GM23338 (cell line): ENCODE measurements around the gene FILIP1. TPM values are rescaled to one million over a fixed set of nuclear protein-coding genes. Genes with fewer than 3 reads are reported as not detected.

ENCODE experiments used
- ATAC-seq: fragments of 200-7000 bp; cut with Tn5 transposase; 3 replicates; pipeline ENCODE4 v1.9.1; 2020
- DNase-seq: peaks from one replicate; pipeline ENCODE4 v3.0.0-alpha.2; 2015; ENCODE audit warnings: low spot score
- H2AFZ ChIP-seq: fragments of 200-600 bp; sonication (generic); 2 replicates; pipeline ENCODE4 v1.8.0; 2016; ENCODE audit warnings: antibody characterized with exemption, mild to moderate bottlenecking, moderate library complexity
- H3F3A ChIP-seq: fragments of 200-600 bp; sonication (generic); replicated peaks from 2 replicates; pipeline ENCODE4 v1.8.0; 2017; ENCODE audit warnings: antibody characterized with exemption, mixed run types, low read depth
- H3K27ac ChIP-seq: fragments of 200-600 bp; sonication (generic); 2 replicates; pipeline ENCODE4 v1.6.1; 2016; ENCODE audit warnings: low read depth
- H3K27me3 ChIP-seq: fragments of 200-600 bp; sonication (generic); 2 replicates; pipeline ENCODE4 v1.8.0; 2016; ENCODE audit warnings: mild to moderate bottlenecking, mixed run types, moderate library complexity; ENCODE audit not compliant: insufficient read depth
- H3K36me3 ChIP-seq: fragments of 200-600 bp; sonication (generic); 2 replicates; pipeline ENCODE4 v1.8.0; 2016; ENCODE audit warnings: mild to moderate bottlenecking; ENCODE audit not compliant: insufficient read depth
- H3K4me1 ChIP-seq: fragments of 200-600 bp; sonication (generic); 2 replicates; pipeline ENCODE4 v1.8.0; 2016; ENCODE audit warnings: mild to moderate bottlenecking, moderate library complexity; ENCODE audit not compliant: insufficient read depth
- H3K4me2 ChIP-seq: fragments of 200-600 bp; sonication (generic); 2 replicates; pipeline ENCODE4 v1.7.1; 2017; ENCODE audit warnings: mixed run types
- H3K4me3 ChIP-seq: fragments of 200-600 bp; sonication (generic); 2 replicates; pipeline ENCODE4 v1.6.1; 2016; ENCODE audit warnings: mixed run types
- H3K79me2 ChIP-seq: fragments of 200-600 bp; sonication (generic); replicated peaks from 2 replicates; pipeline ENCODE4 v1.8.0; 2017; ENCODE audit warnings: mild to moderate bottlenecking; ENCODE audit not compliant: insufficient read depth
- H3K9me2 ChIP-seq: fragments of 200-600 bp; sonication (generic); 2 replicates; pipeline ENCODE4 v1.8.0; 2017; ENCODE audit not compliant: insufficient read depth
- H4K20me1 ChIP-seq: fragments of 200-600 bp; sonication (generic); replicated peaks from 2 replicates; pipeline ENCODE4 v1.8.0; 2017; ENCODE audit warnings: mild to moderate bottlenecking; ENCODE audit not compliant: insufficient read depth
- H3K27ac Mint-ChIP-seq: 2 replicates; pipeline ENCODE4 v1.8.0; 2020; ENCODE audit warnings: inconsistent platforms, mild to moderate bottlenecking, moderate library complexity, mixed read lengths
- H3K27me3 Mint-ChIP-seq: 3 replicates; pipeline ENCODE4 v1.8.0; 2022; ENCODE audit warnings: low read depth, mild to moderate bottlenecking, moderate library complexity, mixed read lengths, inconsistent platforms; ENCODE audit not compliant: insufficient read depth, poor library complexity
- H3K36me3 Mint-ChIP-seq: 3 replicates; pipeline ENCODE4 v1.8.0; 2021; ENCODE audit warnings: low read depth, mild to moderate bottlenecking, inconsistent platforms, moderate library complexity, mixed read lengths
- H3K4me1 Mint-ChIP-seq: 3 replicates; pipeline ENCODE4 v1.8.0; 2020; ENCODE audit warnings: mild to moderate bottlenecking, inconsistent platforms, mixed read lengths
- H3K4me3 Mint-ChIP-seq: 3 replicates; pipeline ENCODE4 v1.8.0; 2021; ENCODE audit warnings: moderate library complexity, mild to moderate bottlenecking, inconsistent platforms, mixed read lengths
- H3K9me3 Mint-ChIP-seq: 3 replicates; pipeline ENCODE4 v1.8.0; 2020; ENCODE audit warnings: moderate library complexity, mild to moderate bottlenecking, inconsistent platforms, mixed read lengths
- CREB1 ChIP-seq: fragments of 250-450 bp; sonication (Bioruptor Pico); IDR thresholded peaks from 2 replicates; pipeline ENCODE4 v1.5.0; 2020; ENCODE audit warnings: low read depth, mild to moderate bottlenecking, moderate library complexity
- CTCF ChIP-seq, 2 experiments: fragments of 200-600 bp in 1 of 2; sonication (generic) in 1 of 2; conservative IDR thresholded peaks; 2 replicates each; pipeline versions ENCODE4 v1.5.1 to v1.6.1; 2016 to 2017; ENCODE audit warnings: antibody characterized with exemption in 2 of 2, low read depth in 2 of 2, mild to moderate bottlenecking in 2 of 2, moderate library complexity in 1 of 2
- EZH2 ChIP-seq: fragments of 200-600 bp; sonication (generic); IDR thresholded peaks from one replicate; pipeline ENCODE4 v1.8.0; 2017; ENCODE audit warnings: antibody characterized with exemption, mild to moderate bottlenecking, low read depth; ENCODE audit not compliant: unreplicated experiment
- JUNB ChIP-seq: IDR thresholded peaks from one replicate; pipeline ENCODE4 v1.6.1; 2016; ENCODE audit warnings: antibody characterized with exemption; ENCODE audit not compliant: unreplicated experiment
- NANOG ChIP-seq: IDR thresholded peaks from 2 replicates; pipeline ENCODE4 v1.6.1; 2016; ENCODE audit warnings: antibody characterized with exemption, borderline replicate concordance
- POLR2AphosphoS5 ChIP-seq: IDR thresholded peaks from 2 replicates; pipeline ENCODE4 v1.6.1; 2016; ENCODE audit warnings: antibody characterized with exemption, low read depth
- STAT1 ChIP-seq: IDR thresholded peaks from one replicate; pipeline ENCODE4 v1.6.1; 2016; ENCODE audit warnings: antibody characterized with exemption; ENCODE audit not compliant: unreplicated experiment
- ZNF114 ChIP-seq: fragments of 250-450 bp; sonication (Bioruptor Pico); IDR thresholded peaks from 2 replicates; pipeline ENCODE4 v1.5.0; 2020; ENCODE audit warnings: mild to moderate bottlenecking, moderate library complexity
- ZNF462 ChIP-seq: fragments of 250-450 bp; sonication (Bioruptor Pico); IDR thresholded peaks from 2 replicates; pipeline ENCODE4 v1.5.0; 2020; ENCODE audit warnings: mild to moderate bottlenecking, moderate library complexity
- polyA plus RNA-seq: library from polyadenylated mRNA; unstranded; fragments of >200 nt; fragmentation: Nextera tagmentation; extraction: Ambion mirVana; gene quantifications from 2 replicates; pipeline ENCODE4 v1.2.1, GENCODE V29; 2016
- total RNA-seq: library from RNA; depleted of rRNA; stranded (reverse); fragments of >200 nt; shearing (Covaris generic); gene quantifications from 2 replicates; pipeline ENCODE4 v1.2.3, GENCODE V29; 2014

Gene FILIP1
- total and polyA plus RNA-seq, 2 experiments from 2014 or later, result 3.7 to 6.4 TPM

GRCh38 chr6:75502884-75503283 lies 9.3 kb upstream of the FILIP1 start:
- no peak for DNase-seq
- TF ChIP-seq CREB1 (no peak), ZNF114 (CRISPR knock-in tag) (no peak), EZH2 (no peak)

GRCh38 chr6:75501756-75502155 lies 8.2 kb upstream of the FILIP1 start:
- Mint-ChIP-seq H3K27me3 (peaks cover 7% of the 10 kb centered on the region), H3K4me3 (no peak overlapping the region), H3K27ac (no peak overlapping the region), H3K9me3 (no peaks in the 10 kb centered on the region), H3K36me3 (no peaks in the 10 kb centered on the region), H3K4me1 (peaks cover 21% of the 10 kb centered on the region)
- Histone ChIP-seq H3K4me2 (no peak overlapping the region), H3K27me3 (no peaks in the 10 kb centered on the region), H3K79me2 (no peaks in the 10 kb centered on the region), H2AFZ (peak overlapping the region; percentile 4; the same call in 1 of the 2 replicates), H3K4me3 (no peak overlapping the region), H4K20me1 (no peaks in the 10 kb centered on the region), H3F3A (no peaks in the 10 kb centered on the region), H3K27ac (no peak overlapping the region), H3K4me1 (peaks cover 15% of the 10 kb centered on the region), H3K9me2 (no peaks in the 10 kb centered on the region), H3K36me3 (no peaks in the 10 kb centered on the region)
- ATAC-seq, result no peak
- TF ChIP-seq STAT1 (no peak), NANOG (no peak), CTCF (conservative IDR thresholded peaks at IDR 0.05; ENCODE audit: low read depth in 2 of 2) (no peak), JUNB (no peak), ZNF462 (CRISPR knock-in tag) (no peak), CREB1 (no peak), POLR2AphosphoS5 (no peak)
- no peak for DNase-seq

More at GRCh38 chr6:75502884-75503283, 9.3 kb upstream of the FILIP1 start:
- peaks cover 21% of the 10 kb centered on the region for H3K4me1 Mint-ChIP-seq
- Histone ChIP-seq H2AFZ (peak overlapping the region; percentile 3; the same call in 1 of the 2 replicates), H3F3A (no peaks in the 10 kb centered on the region), H4K20me1 (no peaks in the 10 kb centered on the region), H3K27ac (no peak overlapping the region), H3K9me2 (peaks cover 4% of the 10 kb centered on the region; the same call in 1 of the 2 replicates), H3K27me3 (no peaks in the 10 kb centered on the region), H3K79me2 (no peaks in the 10 kb centered on the region), H3K4me3 (no peak overlapping the region), H3K4me1 (peaks cover 15% of the 10 kb centered on the region), H3K4me2 (no peak overlapping the region), H3K36me3 (no peaks in the 10 kb centered on the region)
- H3K27me3 Mint-ChIP-seq, result peaks cover 7% of the 10 kb centered on the region
- ATAC-seq, result no peak
- no peak overlapping the region for H3K27ac Mint-ChIP-seq
- H3K4me3 Mint-ChIP-seq, result no peak overlapping the region
- no peaks in the 10 kb centered on the region for H3K9me3 Mint-ChIP-seq
- no peaks in the 10 kb centered on the region for H3K36me3 Mint-ChIP-seq
